ENCODE results near the gene JMJD8. TPM values are rescaled to one million over a fixed set of nuclear protein-coding genes. Genes with fewer than 3 reads are reported as not detected.
A peak's percentile ranks its signal among the peaks of the same experiment; 100 is the strongest.

The JMJD8 gene
- total and polyA plus RNA-seq, 9 of the 15 experiments (the other 6 are each of a cell fraction or from before 2014, with no cell fraction given), result 1.2 to 50.6 (median 29.3) TPM

- DNase-seq (ENCODE audit: extremely low read depth in 1 of 4, low spot score in 3 of 4) (peak in 3 of 4 experiments; percentile 23 to 70 (median 32)), ATAC-seq (peak; percentile 6), FAIRE-seq (no peak)
- H4K20me1 ChIP-seq (replicated peaks; ENCODE audit: control insufficient read depth, insufficient read depth, low read length), result peaks cover 21% of the 10 kb centered on the region
- H3K4me3 ChIP-seq, result peak overlapping the region; percentile 98
- H3K4me2 ChIP-seq (ENCODE audit: insufficient read depth, low read length), result peak overlapping the region; percentile 75
- no peaks in the 10 kb centered on the region for H3K27me3 ChIP-seq (ENCODE audit: control insufficient read depth in 2 of 2, insufficient read depth in 2 of 2, low read length in 2 of 2)
- no TSS peak for BruUV-seq (replicated peaks)
- H3K79me2 ChIP-seq (ENCODE audit: control insufficient read depth, insufficient read depth, low read length), result peaks cover 41% of the 10 kb centered on the region
- H3K27ac ChIP-seq (ENCODE audit: extremely low read depth, low read depth, low read length), result peak overlapping the region; percentile 88
- H3K9ac ChIP-seq (ENCODE audit: insufficient read depth in 1 of 2, low read depth in 2 of 2, low read length in 2 of 2), result peak overlapping the region; percentile 71 to 98
- H3K9me1 ChIP-seq (ENCODE audit: control insufficient read depth, insufficient read depth, low read length), result peaks cover 11% of the 10 kb centered on the region
- H2AFZ ChIP-seq (ENCODE audit: low read depth, low read length), result peak overlapping the region; percentile 24; the same call in 1 of the 2 replicates
- 3% methylated on average over 49 of the region's 57 CpGs for WGBS (ENCODE audit: insufficient coverage, low coverage, missing lambda C conversion rate)
- H3K36me3 ChIP-seq (ENCODE audit: control insufficient read depth, insufficient read depth, low read length), result peaks cover 61% of the 10 kb centered on the region
- H3K9me3 ChIP-seq (replicated peaks; ENCODE audit: control insufficient read depth, insufficient read depth, low read depth, low read length), result no peaks in the 10 kb centered on the region
- in situ Hi-C loops (cut with MboI), result no loop called here
- ChIA-PET POLR2A (interaction anchor here (0.6 to 0.8 kb wide), 5 partner anchors 8 to 441 kb away, joined by 3 to 6 read pairs (median 3); partner anchors contain the start of gene RHBDL1), CTCF (ENCODE audit: low intra/inter-chr PET ratio) (no interaction called here)
- peaks cover 32 to 96% of the 10 kb centered on the region in 2 experiments for H3K4me1 ChIP-seq (replicated peaks in 1 of 2; ENCODE audit: control insufficient read depth in 2 of 2, insufficient read depth in 2 of 2, low read length in 2 of 2)
- intact Hi-C loops (cut with micrococcal nuclease), result loop anchor here (5.0 kb wide), 1 partner anchor 286 kb away; the partner anchor contains the start of gene NME4
- TF ChIP-seq KDM5B (IDR thresholded peaks at IDR 0.05; ENCODE audit: insufficient replicate concordance, low read depth, low read length), result peak; percentile 22
- 0 out of 2 replicates have a peak, but pooled peaks have one; percentile 13 for TF ChIP-seq CREM (IDR thresholded peaks at IDR 0.05; ENCODE audit: low read depth)
- 0 out of 2 replicates have a peak, but pooled peaks have one; percentile 18 for TF ChIP-seq PRMT5 (CRISPR knock-in tag; IDR thresholded peaks at IDR 0.05)
- TF ChIP-seq NR4A1 (CRISPR knock-in tag; IDR thresholded peaks at IDR 0.05), result peak; percentile 59; the same call in 1 of the 2 replicates
- TF ChIP-seq NR4A1 (tag; IDR thresholded peaks at IDR 0.05), result no peak
- TF ChIP-seq ZBTB7A (IDR thresholded peaks at IDR 0.05; ENCODE audit: borderline replicate concordance, control insufficient read depth, low read depth, low read length), result peak; percentile 41; the same call in 1 of the 2 replicates
- no peak for TF ChIP-seq NR3C1 (CRISPR knock-in tag; IDR thresholded peaks at IDR 0.05)
- 0 out of 2 replicates have a peak, but pooled peaks have one; percentile 24 for TF ChIP-seq ZNF282 (CRISPR knock-in tag; IDR thresholded peaks at IDR 0.05)
- TF ChIP-seq TCF7L2 (IDR thresholded peaks at IDR 0.05; ENCODE audit: low read depth, low read length), result no peak
- no peak for TF ChIP-seq ZNF668 (CRISPR knock-in tag; IDR thresholded peaks at IDR 0.05)
- no peak for TF ChIP-seq RFX7 (CRISPR knock-in tag; IDR thresholded peaks at IDR 0.05)
- no peak for TF ChIP-seq ZNF639 (CRISPR knock-in tag; conservative IDR thresholded peaks at IDR 0.05 in 1 of 2, IDR thresholded peaks at IDR 0.05 in 1 of 2)
- 0 out of 2 replicates have a peak, but pooled peaks have one; percentile 20 for TF ChIP-seq ZBED1 (IDR thresholded peaks at IDR 0.05)
- no peak for TF ChIP-seq HLTF (IDR thresholded peaks at IDR 0.05)
- TF ChIP-seq NFXL1 (CRISPR knock-in tag; IDR thresholded peaks at IDR 0.05), result no peak
- TF ChIP-seq PHF21A (IDR thresholded peaks at IDR 0.05; ENCODE audit: borderline replicate concordance, low read depth), result no peak
- TF ChIP-seq BRCA1 (IDR thresholded peaks at IDR 0.05), result no peak
- no peak for TF ChIP-seq BRCA1 (CRISPR knock-in tag; IDR thresholded peaks at IDR 0.05)
- TF ChIP-seq PCBP1 (IDR thresholded peaks at IDR 0.05; ENCODE audit: low read depth, low read length, poor library complexity, severe bottlenecking), result no peak
- TF ChIP-seq GTF2E2 (tag; IDR thresholded peaks at IDR 0.05), result no peak
- no peak for TF ChIP-seq CREB3 (tag; conservative IDR thresholded peaks at IDR 0.05; ENCODE audit: low read depth)
- peak; percentile 50; the same call in 1 of the 2 replicates for TF ChIP-seq POLR2AphosphoS2 (IDR thresholded peaks at IDR 0.05; ENCODE audit: low read length)
These were observed 601 bp downstream of the JMJD8 start for GRCh38 chr16:683396-684070.

Measured in K562 (cell line).